Measurements from ENCODE around the gene SF3B1. TPM values are rescaled to one million over a fixed set of nuclear protein-coding genes. Genes with fewer than 3 reads are reported as not detected.

The SF3B1 gene
- total and polyA plus RNA-seq, 2 of the 13 experiments (the other 11 are each of a cell fraction or from before 2014, with no cell fraction given) = 387 to 750 TPM

DNA sequence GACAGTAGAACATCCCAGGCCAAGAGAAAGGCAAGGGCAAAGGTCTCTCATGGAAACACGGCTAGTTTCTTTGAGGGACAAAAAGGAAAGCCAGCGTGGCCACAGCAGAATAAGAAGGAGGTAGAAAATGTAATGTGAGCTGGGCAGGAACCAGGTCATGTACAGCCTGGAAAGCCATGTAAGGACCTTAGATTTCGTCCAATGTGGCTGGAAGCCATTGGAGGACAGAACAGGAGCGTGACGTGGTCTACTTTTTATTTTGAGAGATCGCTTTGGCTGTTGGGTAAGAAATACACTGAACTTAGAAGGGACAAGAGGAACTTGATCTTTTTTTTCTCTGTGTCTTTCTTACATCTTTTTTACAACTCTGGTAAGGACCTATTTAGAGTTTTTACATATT lies 66.4 kb downstream of the SF3B1 start:
- H3K27me3 ChIP-seq (ENCODE audit: control insufficient read depth in 1 of 2, insufficient read depth in 2 of 2, low read length in 2 of 2) = peaks cover 0 to 12% of the 10 kb centered on the region in 2 experiments; a peak in 2 of 5 replicates
- 23% methylated on average over 6 of the region's 6 CpGs for whole genome bisulfite sequencing (ENCODE audit: low lambda C conversion rate)
- no peaks in the 10 kb centered on the region for H3K36me3 ChIP-seq (replicated peaks in 1 of 2; ENCODE audit: control insufficient read depth in 1 of 2, insufficient read depth in 2 of 2, low read length in 2 of 2)
- no peaks in the 10 kb centered on the region for H4K20me1 ChIP-seq (ENCODE audit: insufficient read depth, low read length)
- intact Hi-C loops (cut with micrococcal nuclease; ENCODE audit: unreplicated experiment) (no loop called here), in situ Hi-C loops (cut with HindIII; ENCODE audit: extremely low pct_ligation_motif_present, low pct_unique_long_range_greater_than_20kb) (loop anchor here (10.0 kb wide), 1 partner anchor 254 kb away; no protein-coding TSS in a partner anchor)
- no peak overlapping the region for H2AFZ ChIP-seq (ENCODE audit: low read length)
- no peaks in the 10 kb centered on the region for H3K9me3 ChIP-seq (ENCODE audit: low read length)
- TF ChIP-seq ZSCAN22 (CRISPR knock-in tag; IDR thresholded peaks at IDR 0.05) (no peak), RBAK (CRISPR knock-in tag; IDR thresholded peaks at IDR 0.05) (no peak), ZSCAN20 (CRISPR knock-in tag; IDR thresholded peaks at IDR 0.05; ENCODE audit: borderline replicate concordance) (no peak), ZNF230 (CRISPR knock-in tag; IDR thresholded peaks at IDR 0.05) (no peak), MIXL1 (CRISPR knock-in tag; IDR thresholded peaks at IDR 0.05) (no peak), SIX1 (CRISPR knock-in tag; IDR thresholded peaks at IDR 0.05; ENCODE audit: borderline replicate concordance) (no peak), FOXJ3 (CRISPR knock-in tag; IDR thresholded peaks at IDR 0.05; ENCODE audit: borderline replicate concordance) (no peak), ZNF441 (CRISPR knock-in tag; IDR thresholded peaks at IDR 0.05; ENCODE audit: borderline replicate concordance) (no peak), GPN1 (CRISPR knock-in tag; IDR thresholded peaks at IDR 0.05; ENCODE audit: borderline replicate concordance) (no peak), KDM5B (CRISPR knock-in tag; IDR thresholded peaks at IDR 0.05; ENCODE audit: borderline replicate concordance) (no peak), ZBTB38 (CRISPR knock-in tag; IDR thresholded peaks at IDR 0.05) (no peak), ZFAT (CRISPR knock-in tag; conservative IDR thresholded peaks at IDR 0.05) (no peak)
- TF ChIP-seq, protein P1, sequence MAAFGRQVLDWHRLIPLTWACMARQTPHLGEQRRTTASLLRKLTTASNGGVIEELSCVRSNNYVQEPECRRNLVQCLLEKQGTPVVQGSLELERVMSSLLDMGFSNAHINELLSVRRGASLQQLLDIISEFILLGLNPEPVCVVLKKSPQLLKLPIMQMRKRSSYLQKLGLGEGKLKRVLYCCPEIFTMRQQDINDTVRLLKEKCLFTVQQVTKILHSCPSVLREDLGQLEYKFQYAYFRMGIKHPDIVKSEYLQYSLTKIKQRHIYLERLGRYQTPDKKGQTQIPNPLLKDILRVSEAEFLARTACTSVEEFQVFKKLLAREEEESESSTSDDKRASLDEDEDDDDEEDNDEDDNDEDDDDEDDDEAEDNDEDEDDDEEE (CRISPR knock-in tag; IDR thresholded peaks at IDR 0.05) = no peak
- TF ChIP-seq, protein P2, sequence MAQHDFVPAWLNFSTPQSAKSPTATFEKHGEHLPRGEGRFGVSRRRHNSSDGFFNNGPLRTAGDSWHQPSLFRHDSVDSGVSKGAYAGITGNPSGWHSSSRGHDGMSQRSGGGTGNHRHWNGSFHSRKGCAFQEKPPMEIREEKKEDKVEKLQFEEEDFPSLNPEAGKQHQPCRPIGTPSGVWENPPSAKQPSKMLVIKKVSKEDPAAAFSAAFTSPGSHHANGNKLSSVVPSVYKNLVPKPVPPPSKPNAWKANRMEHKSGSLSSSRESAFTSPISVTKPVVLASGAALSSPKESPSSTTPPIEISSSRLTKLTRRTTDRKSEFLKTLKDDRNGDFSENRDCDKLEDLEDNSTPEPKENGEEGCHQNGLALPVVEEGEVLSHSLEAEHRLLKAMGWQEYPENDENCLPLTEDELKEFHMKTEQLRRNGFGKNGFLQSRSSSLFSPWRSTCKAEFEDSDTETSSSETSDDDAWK (CRISPR knock-in tag; IDR thresholded peaks at IDR 0.05) = no peak
- TF ChIP-seq, protein P3, sequence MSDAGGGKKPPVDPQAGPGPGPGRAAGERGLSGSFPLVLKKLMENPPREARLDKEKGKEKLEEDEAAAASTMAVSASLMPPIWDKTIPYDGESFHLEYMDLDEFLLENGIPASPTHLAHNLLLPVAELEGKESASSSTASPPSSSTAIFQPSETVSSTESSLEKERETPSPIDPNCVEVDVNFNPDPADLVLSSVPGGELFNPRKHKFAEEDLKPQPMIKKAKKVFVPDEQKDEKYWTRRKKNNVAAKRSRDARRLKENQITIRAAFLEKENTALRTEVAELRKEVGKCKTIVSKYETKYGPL (CRISPR knock-in tag; IDR thresholded peaks at IDR 0.05) = no peak
- H3K27ac ChIP-seq (ENCODE audit: extremely low read length, insufficient read depth, low read length) = no peak overlapping the region
- no TSS peak for BruUV-seq (replicated peaks)
- CTCF ChIA-PET (ENCODE audit: low intra/inter-chr PET ratio, low total read pairs) = no interaction called here
- no peak overlapping the region for H3K4me3 ChIP-seq (replicated peaks in 1 of 3; ENCODE audit: insufficient read depth in 1 of 3, low read depth in 2 of 3, low read length in 3 of 3)
- no peak overlapping the region for H3K9ac ChIP-seq (ENCODE audit: insufficient read depth, low read depth, low read length)
- H3K79me2 ChIP-seq (ENCODE audit: insufficient read depth, low read length) = no peaks in the 10 kb centered on the region
- H3K4me2 ChIP-seq (ENCODE audit: low read depth, low read length) = no peak overlapping the region
- no peak for ATAC-seq
- no peak for DNase-seq (ENCODE audit: low spot score)
- POLR2A ChIA-PET = no interaction called here
- FAIRE-seq = no peak
- H3K4me1 ChIP-seq (ENCODE audit: insufficient read depth, low read length) = no peaks in the 10 kb centered on the region
